HepG2 (cell line): ENCODE measurements around the gene OASL. TPM values are rescaled to one million over a fixed set of nuclear protein-coding genes. Genes with fewer than 3 reads are reported as not detected.

Source experiments
- ELK4 ChIP-seq: sonication (generic); formaldehyde crosslinking; IDR thresholded peaks from 2 replicates; pipeline ENCODE4 v1.9.0; 2021; ENCODE audit warnings: missing genetic modification reagents, borderline replicate concordance
- HOXA3 ChIP-seq: sonication (generic); formaldehyde crosslinking; IDR thresholded peaks from 2 replicates; pipeline ENCODE4 v1.5.0; 2020; ENCODE audit warnings: missing genetic modification reagents
- POLR2G ChIP-seq: fragments of 200-400 bp; formaldehyde crosslinking; IDR thresholded peaks from 2 replicates; pipeline ENCODE4 v1.6.1; 2018; ENCODE audit warnings: mild to moderate bottlenecking, low read depth, low read length, moderate library complexity
- PRPF4 ChIP-seq: fragments of 200-400 bp; formaldehyde crosslinking; IDR thresholded peaks from 2 replicates; pipeline ENCODE4 v1.6.1; 2016; ENCODE audit warnings: low read length, low read depth; ENCODE audit not compliant: poor library complexity, severe bottlenecking
- SNAPC2 ChIP-seq: sonication (generic); formaldehyde crosslinking; IDR thresholded peaks from 2 replicates; pipeline ENCODE4 v1.8.1; 2022; ENCODE audit warnings: mild to moderate bottlenecking, missing genetic modification reagents
- XBP1 ChIP-seq: sonication (generic); formaldehyde crosslinking; IDR thresholded peaks from 2 replicates; pipeline ENCODE4 v1.5.0; 2020; ENCODE audit warnings: missing genetic modification reagents
- ZKSCAN1 ChIP-seq: fragments of 150-350 bp; IDR thresholded peaks from 2 replicates; pipeline ENCODE4 v1.6.1; 2014; ENCODE audit warnings: low read length
- ZNF282 ChIP-seq: fragments of 450-650 bp; IDR thresholded peaks from 2 replicates; pipeline ENCODE4 v1.6.1; 2018; ENCODE audit not compliant: partially characterized antibody
- ZNF296 ChIP-seq: sonication (generic); formaldehyde crosslinking; conservative IDR thresholded peaks from 2 replicates; pipeline ENCODE4 v1.5.0; 2020; ENCODE audit warnings: mild to moderate bottlenecking, missing genetic modification reagents
- ZNF577 ChIP-seq: sonication (generic); formaldehyde crosslinking; IDR thresholded peaks from 2 replicates; pipeline ENCODE4 v1.4.0; 2020; ENCODE audit warnings: mild to moderate bottlenecking, low read depth, missing genetic modification reagents, borderline replicate concordance
- polyA plus RNA-seq, 8 experiments: library from polyadenylated mRNA; depleted of rRNA in 3 of 8; stranded (reverse) in 7 of 8; unstranded in 1 of 8; fragments of >200 nt; fragmentation: Illumina TruSeq in 4 of 8; extraction: Trizol in 4 of 8; gene quantifications; 2 replicates each; pipeline versions ENCODE4 v1.2.1 to v1.2.3, GENCODE V29; 2011 to 2016; ENCODE audit warnings: low read depth in 4 of 8, missing spikeins in 1 of 8, mixed read lengths in 1 of 8; ENCODE audit not compliant: insufficient read depth in 1 of 8
- total RNA-seq, 5 experiments: library from RNA; depleted of rRNA; stranded (reverse); fragments of >200 nt; fragmentation: Illumina TruSeq; extraction: Trizol; gene quantifications; 2 replicates each; pipeline ENCODE4 v1.2.3, GENCODE V29; 2016; ENCODE audit warnings: low read depth in 1 of 5
- TF ChIP-seq, protein P1 (sequence below): sonication (generic); formaldehyde crosslinking; IDR thresholded peaks from 2 replicates; pipeline ENCODE4 v1.4.0; 2020; ENCODE audit warnings: missing genetic modification reagents, borderline replicate concordance
- TF ChIP-seq, protein P2 (sequence below): sonication (generic); formaldehyde crosslinking; IDR thresholded peaks from 2 replicates; pipeline ENCODE4 v1.8.0; 2022; ENCODE audit warnings: mild to moderate bottlenecking, missing genetic modification reagents, borderline replicate concordance
- TF ChIP-seq, protein P3 (sequence below): sonication (generic); formaldehyde crosslinking; IDR thresholded peaks from 2 replicates; pipeline ENCODE4 v1.4.0; 2020; ENCODE audit warnings: missing genetic modification reagents
- TF ChIP-seq, protein P4 (sequence below): IDR thresholded peaks from 2 replicates; pipeline ENCODE4 v1.4.0; 2020; ENCODE audit warnings: mild to moderate bottlenecking, missing genetic modification reagents
- TF ChIP-seq, protein P5 (sequence below): sonication (generic); formaldehyde crosslinking; IDR thresholded peaks from 2 replicates; pipeline ENCODE4 v1.4.0; 2020; ENCODE audit warnings: mild to moderate bottlenecking, missing genetic modification reagents

The OASL gene
- total and polyA plus RNA-seq, 2 of the 13 experiments (the other 11 are each of a cell fraction or from before 2014, with no cell fraction given), result 0.11 to 0.22 TPM

- TF ChIP-seq, protein P1, sequence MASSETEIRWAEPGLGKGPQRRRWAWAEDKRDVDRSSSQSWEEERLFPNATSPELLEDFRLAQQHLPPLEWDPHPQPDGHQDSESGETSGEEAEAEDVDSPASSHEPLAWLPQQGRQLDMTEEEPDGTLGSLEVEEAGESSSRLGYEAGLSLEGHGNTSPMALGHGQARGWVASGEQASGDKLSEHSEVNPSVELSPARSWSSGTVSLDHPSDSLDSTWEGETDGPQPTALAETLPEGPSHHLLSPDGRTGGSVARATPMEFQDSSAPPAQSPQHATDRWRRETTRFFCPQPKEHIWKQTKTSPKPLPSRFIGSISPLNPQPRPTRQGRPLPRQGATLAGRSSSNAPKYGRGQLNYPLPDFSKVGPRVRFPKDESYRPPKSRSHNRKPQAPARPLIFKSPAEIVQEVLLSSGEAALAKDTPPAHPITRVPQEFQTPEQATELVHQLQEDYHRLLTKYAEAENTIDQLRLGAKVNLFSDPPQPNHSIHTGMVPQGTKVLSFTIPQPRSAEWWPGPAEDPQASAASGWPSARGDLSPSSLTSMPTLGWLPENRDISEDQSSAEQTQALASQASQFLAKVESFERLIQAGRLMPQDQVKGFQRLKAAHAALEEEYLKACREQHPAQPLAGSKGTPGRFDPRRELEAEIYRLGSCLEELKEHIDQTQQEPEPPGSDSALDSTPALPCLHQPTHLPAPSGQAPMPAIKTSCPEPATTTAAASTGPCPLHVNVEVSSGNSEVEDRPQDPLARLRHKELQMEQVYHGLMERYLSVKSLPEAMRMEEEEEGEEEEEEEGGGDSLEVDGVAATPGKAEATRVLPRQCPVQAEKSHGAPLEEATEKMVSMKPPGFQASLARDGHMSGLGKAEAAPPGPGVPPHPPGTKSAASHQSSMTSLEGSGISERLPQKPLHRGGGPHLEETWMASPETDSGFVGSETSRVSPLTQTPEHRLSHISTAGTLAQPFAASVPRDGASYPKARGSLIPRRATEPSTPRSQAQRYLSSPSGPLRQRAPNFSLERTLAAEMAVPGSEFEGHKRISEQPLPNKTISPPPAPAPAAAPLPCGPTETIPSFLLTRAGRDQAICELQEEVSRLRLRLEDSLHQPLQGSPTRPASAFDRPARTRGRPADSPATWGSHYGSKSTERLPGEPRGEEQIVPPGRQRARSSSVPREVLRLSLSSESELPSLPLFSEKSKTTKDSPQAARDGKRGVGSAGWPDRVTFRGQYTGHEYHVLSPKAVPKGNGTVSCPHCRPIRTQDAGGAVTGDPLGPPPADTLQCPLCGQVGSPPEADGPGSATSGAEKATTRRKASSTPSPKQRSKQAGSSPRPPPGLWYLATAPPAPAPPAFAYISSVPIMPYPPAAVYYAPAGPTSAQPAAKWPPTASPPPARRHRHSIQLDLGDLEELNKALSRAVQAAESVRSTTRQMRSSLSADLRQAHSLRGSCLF, result no peak
- TF ChIP-seq XBP1 (CRISPR knock-in tag) (no peak), HOXA3 (CRISPR knock-in tag) (no peak), ZNF296 (no peak), ZNF282 (no peak), POLR2G (peak; percentile 66; the same call in 1 of the 2 replicates), PRPF4 (no peak), SNAPC2 (CRISPR knock-in tag) (no peak), ELK4 (no peak), ZNF577 (CRISPR knock-in tag) (no peak), ZKSCAN1 (no peak)
- TF ChIP-seq, protein P2, sequence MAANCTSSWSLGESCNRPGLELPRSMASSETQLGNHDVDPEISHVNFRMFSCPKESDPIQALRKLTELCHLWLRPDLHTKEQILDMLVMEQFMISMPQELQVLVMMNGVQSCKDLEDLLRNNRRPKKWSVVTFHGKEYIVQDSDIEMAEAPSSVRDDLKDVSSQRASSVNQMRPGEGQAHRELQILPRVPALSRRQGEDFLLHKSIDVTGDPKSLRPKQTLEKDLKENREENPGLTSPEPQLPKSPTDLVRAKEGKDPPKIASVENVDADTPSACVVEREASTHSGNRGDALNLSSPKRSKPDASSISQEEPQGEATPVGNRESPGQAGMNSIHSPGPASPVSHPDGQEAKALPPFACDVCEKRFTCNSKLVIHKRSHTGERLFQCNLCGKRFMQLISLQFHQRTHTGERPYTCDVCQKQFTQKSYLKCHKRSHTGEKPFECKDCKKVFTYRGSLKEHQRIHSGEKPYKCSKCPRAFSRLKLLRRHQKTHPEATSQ (CRISPR knock-in tag), result no peak
- TF ChIP-seq, protein P3, sequence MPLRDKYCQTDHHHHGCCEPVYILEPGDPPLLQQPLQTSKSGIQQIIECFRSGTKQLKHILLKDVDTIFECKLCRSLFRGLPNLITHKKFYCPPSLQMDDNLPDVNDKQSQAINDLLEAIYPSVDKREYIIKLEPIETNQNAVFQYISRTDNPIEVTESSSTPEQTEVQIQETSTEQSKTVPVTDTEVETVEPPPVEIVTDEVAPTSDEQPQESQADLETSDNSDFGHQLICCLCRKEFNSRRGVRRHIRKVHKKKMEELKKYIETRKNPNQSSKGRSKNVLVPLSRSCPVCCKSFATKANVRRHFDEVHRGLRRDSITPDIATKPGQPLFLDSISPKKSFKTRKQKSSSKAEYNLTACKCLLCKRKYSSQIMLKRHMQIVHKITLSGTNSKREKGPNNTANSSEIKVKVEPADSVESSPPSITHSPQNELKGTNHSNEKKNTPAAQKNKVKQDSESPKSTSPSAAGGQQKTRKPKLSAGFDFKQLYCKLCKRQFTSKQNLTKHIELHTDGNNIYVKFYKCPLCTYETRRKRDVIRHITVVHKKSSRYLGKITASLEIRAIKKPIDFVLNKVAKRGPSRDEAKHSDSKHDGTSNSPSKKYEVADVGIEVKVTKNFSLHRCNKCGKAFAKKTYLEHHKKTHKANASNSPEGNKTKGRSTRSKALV (CRISPR knock-in tag), result no peak
- TF ChIP-seq, protein P4, sequence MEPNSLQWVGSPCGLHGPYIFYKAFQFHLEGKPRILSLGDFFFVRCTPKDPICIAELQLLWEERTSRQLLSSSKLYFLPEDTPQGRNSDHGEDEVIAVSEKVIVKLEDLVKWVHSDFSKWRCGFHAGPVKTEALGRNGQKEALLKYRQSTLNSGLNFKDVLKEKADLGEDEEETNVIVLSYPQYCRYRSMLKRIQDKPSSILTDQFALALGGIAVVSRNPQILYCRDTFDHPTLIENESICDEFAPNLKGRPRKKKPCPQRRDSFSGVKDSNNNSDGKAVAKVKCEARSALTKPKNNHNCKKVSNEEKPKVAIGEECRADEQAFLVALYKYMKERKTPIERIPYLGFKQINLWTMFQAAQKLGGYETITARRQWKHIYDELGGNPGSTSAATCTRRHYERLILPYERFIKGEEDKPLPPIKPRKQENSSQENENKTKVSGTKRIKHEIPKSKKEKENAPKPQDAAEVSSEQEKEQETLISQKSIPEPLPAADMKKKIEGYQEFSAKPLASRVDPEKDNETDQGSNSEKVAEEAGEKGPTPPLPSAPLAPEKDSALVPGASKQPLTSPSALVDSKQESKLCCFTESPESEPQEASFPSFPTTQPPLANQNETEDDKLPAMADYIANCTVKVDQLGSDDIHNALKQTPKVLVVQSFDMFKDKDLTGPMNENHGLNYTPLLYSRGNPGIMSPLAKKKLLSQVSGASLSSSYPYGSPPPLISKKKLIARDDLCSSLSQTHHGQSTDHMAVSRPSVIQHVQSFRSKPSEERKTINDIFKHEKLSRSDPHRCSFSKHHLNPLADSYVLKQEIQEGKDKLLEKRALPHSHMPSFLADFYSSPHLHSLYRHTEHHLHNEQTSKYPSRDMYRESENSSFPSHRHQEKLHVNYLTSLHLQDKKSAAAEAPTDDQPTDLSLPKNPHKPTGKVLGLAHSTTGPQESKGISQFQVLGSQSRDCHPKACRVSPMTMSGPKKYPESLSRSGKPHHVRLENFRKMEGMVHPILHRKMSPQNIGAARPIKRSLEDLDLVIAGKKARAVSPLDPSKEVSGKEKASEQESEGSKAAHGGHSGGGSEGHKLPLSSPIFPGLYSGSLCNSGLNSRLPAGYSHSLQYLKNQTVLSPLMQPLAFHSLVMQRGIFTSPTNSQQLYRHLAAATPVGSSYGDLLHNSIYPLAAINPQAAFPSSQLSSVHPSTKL (CRISPR knock-in tag), result no peak; the same call in 1 of the 2 replicates
- TF ChIP-seq, protein P5, sequence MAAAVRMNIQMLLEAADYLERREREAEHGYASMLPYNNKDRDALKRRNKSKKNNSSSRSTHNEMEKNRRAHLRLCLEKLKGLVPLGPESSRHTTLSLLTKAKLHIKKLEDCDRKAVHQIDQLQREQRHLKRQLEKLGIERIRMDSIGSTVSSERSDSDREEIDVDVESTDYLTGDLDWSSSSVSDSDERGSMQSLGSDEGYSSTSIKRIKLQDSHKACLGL (CRISPR knock-in tag), result no peak
These were observed 58.2 kb downstream of the OASL start (continued) for GRCh38 chr12:120980800-120981368.
